Esophagus squamous epithelium (tissue), 4 donors: ENCODE measurements around the gene FIBP.
A peak's percentile ranks its signal among the peaks of the same experiment; 100 is the strongest.

Experiments used
- POLR2A ChIP-seq, 4 donors: fragments of 450-650 bp; IDR thresholded peaks; one replicate each; pipeline ENCODE4 v1.6.1; 2017; ENCODE audit warnings: antibody characterized with exemption in 4 of 4, mild to moderate bottlenecking in 4 of 4, moderate library complexity in 3 of 4
- TF ChIP-seq, protein P1 (sequence below), 6 experiments: fragments of 450-650 bp in 4 of 6; fragments of 200-600 bp in 2 of 6; sonication (generic) in 2 of 6; IDR thresholded peaks; one replicate each; pipeline ENCODE4 v1.5.1; 2016 to 2019; ENCODE audit warnings: antibody characterized with exemption in 6 of 6, mild to moderate bottlenecking in 4 of 6, moderate library complexity in 4 of 6

DNA sequence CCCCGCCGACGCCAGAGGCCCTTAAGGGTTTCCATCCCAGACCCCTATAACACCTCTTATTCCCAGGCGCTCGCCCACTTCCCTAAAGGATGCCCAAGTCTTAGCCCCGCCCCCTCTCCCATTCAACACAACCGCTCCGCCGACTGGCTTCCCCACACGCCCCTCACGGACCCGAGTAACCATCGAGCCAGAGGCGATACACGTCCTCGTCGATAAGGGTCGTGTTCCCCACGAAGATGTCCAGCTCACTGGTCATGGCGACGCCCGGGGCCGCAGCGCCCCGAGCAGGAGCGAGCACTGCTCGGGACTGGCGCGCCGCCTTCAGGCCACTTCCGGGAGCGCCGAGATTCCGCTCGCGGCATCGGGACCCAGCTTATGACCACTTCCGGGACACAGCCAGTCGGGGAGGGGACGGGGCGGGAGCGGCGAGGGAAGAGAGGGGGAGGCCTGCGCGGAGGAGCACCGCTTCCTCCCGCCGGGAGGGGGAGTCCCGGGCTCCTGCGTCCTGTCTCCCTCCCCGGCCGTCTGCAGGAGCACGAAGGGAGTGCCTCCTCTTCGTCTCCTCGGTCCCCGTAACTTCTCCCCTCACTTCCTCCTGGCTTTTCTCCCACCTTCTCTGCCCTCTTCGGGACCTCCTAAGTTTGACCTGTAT lies at the start of gene FIBP:
- TF ChIP-seq, protein P1, sequence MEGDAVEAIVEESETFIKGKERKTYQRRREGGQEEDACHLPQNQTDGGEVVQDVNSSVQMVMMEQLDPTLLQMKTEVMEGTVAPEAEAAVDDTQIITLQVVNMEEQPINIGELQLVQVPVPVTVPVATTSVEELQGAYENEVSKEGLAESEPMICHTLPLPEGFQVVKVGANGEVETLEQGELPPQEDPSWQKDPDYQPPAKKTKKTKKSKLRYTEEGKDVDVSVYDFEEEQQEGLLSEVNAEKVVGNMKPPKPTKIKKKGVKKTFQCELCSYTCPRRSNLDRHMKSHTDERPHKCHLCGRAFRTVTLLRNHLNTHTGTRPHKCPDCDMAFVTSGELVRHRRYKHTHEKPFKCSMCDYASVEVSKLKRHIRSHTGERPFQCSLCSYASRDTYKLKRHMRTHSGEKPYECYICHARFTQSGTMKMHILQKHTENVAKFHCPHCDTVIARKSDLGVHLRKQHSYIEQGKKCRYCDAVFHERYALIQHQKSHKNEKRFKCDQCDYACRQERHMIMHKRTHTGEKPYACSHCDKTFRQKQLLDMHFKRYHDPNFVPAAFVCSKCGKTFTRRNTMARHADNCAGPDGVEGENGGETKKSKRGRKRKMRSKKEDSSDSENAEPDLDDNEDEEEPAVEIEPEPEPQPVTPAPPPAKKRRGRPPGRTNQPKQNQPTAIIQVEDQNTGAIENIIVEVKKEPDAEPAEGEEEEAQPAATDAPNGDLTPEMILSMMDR (IDR thresholded peaks at IDR 0.05) = peak; percentile 71 to 97 (median 94)
- peak in 3 of 4 donors; percentile 59 to 94 (median 81) for TF ChIP-seq POLR2A (IDR thresholded peaks at IDR 0.05)
